ENCODE results near the gene SOWAHA. TPM values are rescaled to one million over a fixed set of nuclear protein-coding genes. Genes with fewer than 3 reads are reported as not detected.
A peak's percentile ranks its signal among the peaks of the same experiment; 100 is the strongest.

Gene SOWAHA
- total RNA-seq, 1 donor from 2014 or later = not detected

GRCh38 chr5:132827943-132828673 is 15.0 kb downstream of the SOWAHA start:
- no peaks in the 10 kb centered on the region for H3K9me3 Mint-ChIP-seq (ENCODE audit: unreplicated experiment)
- no peaks in the 10 kb centered on the region for H3K27me3 Mint-ChIP-seq (ENCODE audit: unreplicated experiment)
- DNase-seq (ENCODE audit: extremely low spot score, unreplicated experiment) = no peak
- no peaks in the 10 kb centered on the region for H3K36me3 Mint-ChIP-seq (ENCODE audit: unreplicated experiment)
- peaks cover 14% of the 10 kb centered on the region for H3K4me1 Mint-ChIP-seq (ENCODE audit: unreplicated experiment)
- no peak overlapping the region for H3K27ac Mint-ChIP-seq (ENCODE audit: unreplicated experiment)
- no peak overlapping the region for H3K4me3 Mint-ChIP-seq (ENCODE audit: unreplicated experiment)
- no peak for TF ChIP-seq CTCF (IDR thresholded peaks at IDR 0.05)

- no peak for DNase-seq (ENCODE audit: extremely low spot score, unreplicated experiment)
- no peak overlapping the region for H3K27ac Mint-ChIP-seq (ENCODE audit: unreplicated experiment)
- H3K9me3 Mint-ChIP-seq (ENCODE audit: unreplicated experiment) = no peaks in the 10 kb centered on the region
- peak overlapping the region; percentile 87 for H3K4me3 Mint-ChIP-seq (ENCODE audit: unreplicated experiment)
- no peaks in the 10 kb centered on the region for H3K27me3 Mint-ChIP-seq (ENCODE audit: unreplicated experiment)
- no peaks in the 10 kb centered on the region for H3K36me3 Mint-ChIP-seq (ENCODE audit: unreplicated experiment)
- TF ChIP-seq CTCF (IDR thresholded peaks at IDR 0.05) = no peak
- peaks cover 14% of the 10 kb centered on the region for H3K4me1 Mint-ChIP-seq (ENCODE audit: unreplicated experiment)
These were observed 15.9 kb downstream of the SOWAHA start for GRCh38 chr5:132828846-132829494.

- peak; percentile 91 for DNase-seq (ENCODE audit: extremely low spot score, unreplicated experiment)
- H3K27ac Mint-ChIP-seq (ENCODE audit: unreplicated experiment) = peak overlapping the region; percentile 75
- peaks cover 14% of the 10 kb centered on the region for H3K4me1 Mint-ChIP-seq (ENCODE audit: unreplicated experiment)
- H3K36me3 Mint-ChIP-seq (ENCODE audit: unreplicated experiment) = no peaks in the 10 kb centered on the region
- no peaks in the 10 kb centered on the region for H3K27me3 Mint-ChIP-seq (ENCODE audit: unreplicated experiment)
- no peaks in the 10 kb centered on the region for H3K9me3 Mint-ChIP-seq (ENCODE audit: unreplicated experiment)
- TF ChIP-seq CTCF (IDR thresholded peaks at IDR 0.05) = peak; percentile 91
- H3K4me3 Mint-ChIP-seq (ENCODE audit: unreplicated experiment) = peak overlapping the region; percentile 87
These were observed 16.8 kb downstream of the SOWAHA start for GRCh38 chr5:132829742-132830435.

GRCh38 chr5:132830436-132831094 is 17.5 kb downstream of the SOWAHA start, which contains the start of gene SHROOM1:
Gene SHROOM1 (minus strand): TSS chr5:132830647. CDS start chr5:132826140, 4,507 bp downstream.
- H3K27ac Mint-ChIP-seq (ENCODE audit: unreplicated experiment) = peak within 1 kb of the TSS; percentile 75
- DNase-seq (ENCODE audit: extremely low spot score, unreplicated experiment) = no peak
- H3K27me3 Mint-ChIP-seq (ENCODE audit: unreplicated experiment) = no peaks in the 10 kb centered on the region
- peaks cover 14% of the 10 kb centered on the region for H3K4me1 Mint-ChIP-seq (ENCODE audit: unreplicated experiment)
- H3K36me3 Mint-ChIP-seq (ENCODE audit: unreplicated experiment) = no peaks in the 10 kb centered on the region
- peak within 1 kb of the TSS; percentile 87 for H3K4me3 Mint-ChIP-seq (ENCODE audit: unreplicated experiment)
- H3K9me3 Mint-ChIP-seq (ENCODE audit: unreplicated experiment) = no peaks in the 10 kb centered on the region
- TF ChIP-seq CTCF (IDR thresholded peaks at IDR 0.05) = no peak
